ENCODE measurements around the gene CMAS. TPM values are rescaled to one million over a fixed set of nuclear protein-coding genes. Genes with fewer than 3 reads are reported as not detected.

The CMAS gene
- total RNA-seq, 1 experiment from 2014 or later = 36.1 TPM

Other genes with a start within 250 kb of the CMAS start
- gene ABCC9, start 104.8 kb upstream of the CMAS start, total RNA-seq (2021; ENCODE audit: unreplicated experiment) = 0.05 TPM

Measured in HCT116 (cell line).